Stimulated activated CD4-positive, alpha-beta T cell treated with anti-CD3 and anti-CD28 coated beads, Interleukin-1b, Interleukin-23, amount 100 ng/mL, for 48 hours (primary cell): Measurements from ENCODE around the gene CA14.
"Not testable (repeated sequence)": the region's sequence is repeated elsewhere in the genome, so short reads cannot be mapped to it uniquely, and the experiment has no call there.

Experiments
- DNase-seq: peaks from one replicate; pipeline ENCODE4 v3.0.0-alpha.2; 2020

CA14 gene

GRCh38 chr1:150236614-150237100, 20.9 kb upstream of the CA14 start:
- no peak for DNase-seq

GRCh38 chr1:150237176-150237575, 20.4 kb upstream of the CA14 start:
- not testable (repeated sequence) for DNase-seq

GRCh38 chr1:150237746-150238145, 19.8 kb upstream of the CA14 start:
- no peak for DNase-seq

GRCh38 chr1:150243003-150243402, 14.6 kb upstream of the CA14 start:
- DNase-seq = no peak

GRCh38 chr1:150249936-150250335, 7.6 kb upstream of the CA14 start:
- DNase-seq = no peak

- DNase-seq = no peak
Measured at GRCh38 chr1:150256198-150256553, 1.4 kb upstream of the CA14 start.

- DNase-seq = no peak
Measured at GRCh38 chr1:150256554-150257341, 826 bp upstream of the CA14 start.

- no peak for DNase-seq
Measured at GRCh38 chr1:150259217-150259616, 1.6 kb downstream of the CA14 start.

- no peak for DNase-seq
Measured at GRCh38 chr1:150259758-150260669, 2.4 kb downstream of the CA14 start.

GRCh38 chr1:150261367-150261766, 3.8 kb downstream of the CA14 start:
- no peak for DNase-seq

GRCh38 chr1:150262388-150263320, 5.1 kb downstream of the CA14 start:
- DNase-seq = no peak

- DNase-seq = no peak
Measured at GRCh38 chr1:150263549-150263948, 6.0 kb downstream of the CA14 start.

- DNase-seq = no peak
Measured at GRCh38 chr1:150267896-150268295, 10.3 kb downstream of the CA14 start.

GRCh38 chr1:150268340-150268704, 10.7 kb downstream of the CA14 start:
- peak; percentile 30 for DNase-seq

GRCh38 chr1:150268705-150269403, 11.3 kb downstream of the CA14 start, which contains the start of gene APH1A:
APH1A (minus strand) TSS chr1:150269016; CDS start chr1:150268810, 206 bp downstream.
- peak; percentile 96 for DNase-seq

GRCh38 chr1:150269451-150269850, 11.9 kb downstream of the CA14 start:
- no peak for DNase-seq

- no peak for DNase-seq
Measured at GRCh38 chr1:150271291-150271959, 13.9 kb downstream of the CA14 start.

- no peak for DNase-seq
Measured at GRCh38 chr1:150273311-150273710, 15.7 kb downstream of the CA14 start.

- DNase-seq = no peak
Measured at GRCh38 chr1:150280138-150280707, 22.6 kb downstream of the CA14 start.

- peak; percentile 57 for DNase-seq
Measured at GRCh38 chr1:150281221-150281757, 23.7 kb downstream of the CA14 start.
